ENCODE data around the gene TTC34. TPM values are rescaled to one million over a fixed set of nuclear protein-coding genes. Genes with fewer than 3 reads are reported as not detected.

TTC34 gene
- total and polyA plus RNA-seq, 9 of the 15 experiments (the other 6 are each of a cell fraction or from before 2014, with no cell fraction given) = 0.03 to 0.38 (median 0.05) TPM; not detected in 2

- BruUV-seq (replicated peaks) = no TSS peak
- CTCF ChIA-PET (ENCODE audit: low intra/inter-chr PET ratio) = no interaction called here
- TF ChIP-seq, protein P1, sequence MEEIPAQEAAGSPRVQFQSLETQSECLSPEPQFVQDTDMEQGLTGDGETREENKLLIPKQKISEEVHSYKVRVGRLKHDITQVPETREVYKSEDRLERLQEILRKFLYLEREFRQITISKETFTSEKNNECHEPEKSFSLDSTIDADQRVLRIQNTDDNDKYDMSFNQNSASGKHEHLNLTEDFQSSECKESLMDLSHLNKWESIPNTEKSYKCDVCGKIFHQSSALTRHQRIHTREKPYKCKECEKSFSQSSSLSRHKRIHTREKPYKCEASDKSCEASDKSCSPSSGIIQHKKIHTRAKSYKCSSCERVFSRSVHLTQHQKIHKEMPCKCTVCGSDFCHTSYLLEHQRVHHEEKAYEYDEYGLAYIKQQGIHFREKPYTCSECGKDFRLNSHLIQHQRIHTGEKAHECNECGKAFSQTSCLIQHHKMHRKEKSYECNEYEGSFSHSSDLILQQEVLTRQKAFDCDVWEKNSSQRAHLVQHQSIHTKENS (CRISPR knock-in tag; IDR thresholded peaks at IDR 0.05) = no peak
- TF ChIP-seq, protein P2, sequence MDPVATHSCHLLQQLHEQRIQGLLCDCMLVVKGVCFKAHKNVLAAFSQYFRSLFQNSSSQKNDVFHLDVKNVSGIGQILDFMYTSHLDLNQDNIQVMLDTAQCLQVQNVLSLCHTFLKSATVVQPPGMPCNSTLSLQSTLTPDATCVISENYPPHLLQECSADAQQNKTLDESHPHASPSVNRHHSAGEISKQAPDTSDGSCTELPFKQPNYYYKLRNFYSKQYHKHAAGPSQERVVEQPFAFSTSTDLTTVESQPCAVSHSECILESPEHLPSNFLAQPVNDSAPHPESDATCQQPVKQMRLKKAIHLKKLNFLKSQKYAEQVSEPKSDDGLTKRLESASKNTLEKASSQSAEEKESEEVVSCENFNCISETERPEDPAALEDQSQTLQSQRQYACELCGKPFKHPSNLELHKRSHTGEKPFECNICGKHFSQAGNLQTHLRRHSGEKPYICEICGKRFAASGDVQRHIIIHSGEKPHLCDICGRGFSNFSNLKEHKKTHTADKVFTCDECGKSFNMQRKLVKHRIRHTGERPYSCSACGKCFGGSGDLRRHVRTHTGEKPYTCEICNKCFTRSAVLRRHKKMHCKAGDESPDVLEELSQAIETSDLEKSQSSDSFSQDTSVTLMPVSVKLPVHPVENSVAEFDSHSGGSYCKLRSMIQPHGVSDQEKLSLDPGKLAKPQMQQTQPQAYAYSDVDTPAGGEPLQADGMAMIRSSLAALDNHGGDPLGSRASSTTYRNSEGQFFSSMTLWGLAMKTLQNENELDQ (CRISPR knock-in tag; IDR thresholded peaks at IDR 0.05; ENCODE audit: borderline replicate concordance) = no peak
- TF ChIP-seq TGIF2 (CRISPR knock-in tag; IDR thresholded peaks at IDR 0.05) (no peak), PHTF2 (CRISPR knock-in tag; IDR thresholded peaks at IDR 0.05) (no peak), FOXJ3 (CRISPR knock-in tag; IDR thresholded peaks at IDR 0.05) (no peak), NFYB (IDR thresholded peaks at IDR 0.05; ENCODE audit: extremely low read depth, insufficient read length) (no peak), ZNF174 (CRISPR knock-in tag; IDR thresholded peaks at IDR 0.05) (no peak), RB1 (IDR thresholded peaks at IDR 0.05; ENCODE audit: low read depth) (no peak), ZNF324 (CRISPR knock-in tag; IDR thresholded peaks at IDR 0.05) (no peak), ARNT (IDR thresholded peaks at IDR 0.05) (no peak), ZNF354B (CRISPR knock-in tag; IDR thresholded peaks at IDR 0.05) (no peak), ZNF121 (CRISPR knock-in tag; conservative IDR thresholded peaks at IDR 0.05) (no peak), MAZ (CRISPR knock-in tag; conservative IDR thresholded peaks at IDR 0.05 in 1 of 2, IDR thresholded peaks at IDR 0.05 in 1 of 2) (no peak), ZNF75A (CRISPR knock-in tag; IDR thresholded peaks at IDR 0.05) (no peak), RBM22 (IDR thresholded peaks at IDR 0.05; ENCODE audit: low read depth, low read length, poor library complexity, severe bottlenecking) (no peak), MYNN (IDR thresholded peaks at IDR 0.05) (no peak), MYNN (CRISPR knock-in tag; IDR thresholded peaks at IDR 0.05) (no peak), ETV6 (IDR thresholded peaks at IDR 0.05; ENCODE audit: borderline replicate concordance in 1 of 2, low read depth in 2 of 2, low read length in 1 of 2) (no peak), ETV6 (CRISPR knock-in tag; IDR thresholded peaks at IDR 0.05; ENCODE audit: borderline replicate concordance) (no peak)
- TF ChIP-seq, protein P3, sequence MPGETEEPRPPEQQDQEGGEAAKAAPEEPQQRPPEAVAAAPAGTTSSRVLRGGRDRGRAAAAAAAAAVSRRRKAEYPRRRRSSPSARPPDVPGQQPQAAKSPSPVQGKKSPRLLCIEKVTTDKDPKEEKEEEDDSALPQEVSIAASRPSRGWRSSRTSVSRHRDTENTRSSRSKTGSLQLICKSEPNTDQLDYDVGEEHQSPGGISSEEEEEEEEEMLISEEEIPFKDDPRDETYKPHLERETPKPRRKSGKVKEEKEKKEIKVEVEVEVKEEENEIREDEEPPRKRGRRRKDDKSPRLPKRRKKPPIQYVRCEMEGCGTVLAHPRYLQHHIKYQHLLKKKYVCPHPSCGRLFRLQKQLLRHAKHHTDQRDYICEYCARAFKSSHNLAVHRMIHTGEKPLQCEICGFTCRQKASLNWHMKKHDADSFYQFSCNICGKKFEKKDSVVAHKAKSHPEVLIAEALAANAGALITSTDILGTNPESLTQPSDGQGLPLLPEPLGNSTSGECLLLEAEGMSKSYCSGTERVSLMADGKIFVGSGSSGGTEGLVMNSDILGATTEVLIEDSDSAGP (CRISPR knock-in tag; IDR thresholded peaks at IDR 0.05) = no peak
Observed at GRCh38 chr1:2593251-2593878, 208.1 kb downstream of the TTC34 start.

More at GRCh38 chr1:2593251-2593878, 208.1 kb downstream of the TTC34 start:
- Histone ChIP-seq H3K9me3 (replicated peaks; ENCODE audit: control insufficient read depth, insufficient read depth, low read depth, low read length) (no peaks in the 10 kb centered on the region), H3K27ac (ENCODE audit: extremely low read depth, low read depth, low read length) (no peak overlapping the region), H3K9ac (ENCODE audit: insufficient read depth in 1 of 2, low read depth in 2 of 2, low read length in 2 of 2) (no peak overlapping the region), H3K4me1 (replicated peaks in 1 of 2; ENCODE audit: control insufficient read depth in 2 of 2, insufficient read depth in 2 of 2, low read length in 2 of 2) (peaks cover 0 to 70% of the 10 kb centered on the region in 2 experiments; a peak in 2 of 5 replicates), H3K79me2 (ENCODE audit: control insufficient read depth, insufficient read depth, low read length) (no peaks in the 10 kb centered on the region), H3K4me3 (no peak overlapping the region), H3K9me1 (ENCODE audit: control insufficient read depth, insufficient read depth, low read length) (no peaks in the 10 kb centered on the region), H3K27me3 (ENCODE audit: control insufficient read depth in 2 of 2, insufficient read depth in 2 of 2, low read length in 2 of 2) (peaks cover 11 to 54% of the 10 kb centered on the region in 2 experiments; a peak in 4 of 5 replicates), H2AFZ (ENCODE audit: low read depth, low read length) (no peak overlapping the region), H3K4me2 (ENCODE audit: insufficient read depth, low read length) (no peak overlapping the region), H4K20me1 (replicated peaks; ENCODE audit: control insufficient read depth, insufficient read depth, low read length) (0 out of 2 replicates have a peak, but pooled peaks cover 6% of the 10 kb centered on the region), H3K36me3 (ENCODE audit: control insufficient read depth, insufficient read depth, low read length) (no peaks in the 10 kb centered on the region)
- in situ Hi-C loops (cut with MboI) (no loop called here), intact Hi-C loops (cut with micrococcal nuclease) (no loop called here)
- POLR2A ChIA-PET = interaction anchor here (1.4 kb wide), 1 partner anchor 9 kb away, joined by 3 read pairs; no protein-coding TSS in a partner anchor
- no peak for FAIRE-seq
- WGBS (ENCODE audit: insufficient coverage, low coverage, missing lambda C conversion rate) = 11% methylated on average over 25 of the region's 26 CpGs
- no peak for DNase-seq (ENCODE audit: extremely low read depth in 1 of 4, low spot score in 3 of 4)
- ATAC-seq = no peak
